ENCODE results near the gene IL12B.

The IL12B gene

GRCh38 chr5:159345336-159345735 is 15.0 kb upstream of the IL12B start:
- FAIRE-seq (no peak), DNase-seq (ENCODE audit: insufficient read length, low spot score) (no peak)
- TF ChIP-seq TAF1 (IDR thresholded peaks at IDR 0.05; ENCODE audit: low read depth, low read length) (no peak), PAX5 (IDR thresholded peaks at IDR 0.05; ENCODE audit: insufficient read depth, low read length, severe bottlenecking) (no peak), SPI1 (IDR thresholded peaks at IDR 0.05; ENCODE audit: low read depth, low read length) (no peak)

- FAIRE-seq (no peak), DNase-seq (ENCODE audit: insufficient read length, low spot score) (no peak)
- TF ChIP-seq SPI1 (IDR thresholded peaks at IDR 0.05; ENCODE audit: low read depth, low read length) = no peak
- TF ChIP-seq POLR2AphosphoS5 (IDR thresholded peaks at IDR 0.05; ENCODE audit: low read depth, low read length) = no peak
- no peak for TF ChIP-seq PAX5 (IDR thresholded peaks at IDR 0.05; ENCODE audit: insufficient read depth, low read length, severe bottlenecking)
- TF ChIP-seq POLR2A (IDR thresholded peaks at IDR 0.05; ENCODE audit: low read depth, low read length) = no peak
Observed at GRCh38 chr5:159343295-159344094, 13.2 kb upstream of the IL12B start.

GRCh38 chr5:159342840-159343239 is 12.6 kb upstream of the IL12B start:
- FAIRE-seq = no peak
- no peak for DNase-seq (ENCODE audit: insufficient read length, low spot score)
- TF ChIP-seq SPI1 (IDR thresholded peaks at IDR 0.05; ENCODE audit: low read depth, low read length) = no peak
- TF ChIP-seq POLR2AphosphoS5 (IDR thresholded peaks at IDR 0.05; ENCODE audit: low read depth, low read length) = no peak
- no peak for TF ChIP-seq PAX5 (IDR thresholded peaks at IDR 0.05; ENCODE audit: insufficient read depth, low read length, severe bottlenecking)
- TF ChIP-seq POU2F2 (IDR thresholded peaks at IDR 0.05; ENCODE audit: low read depth, low read length) = no peak
- TF ChIP-seq TAF1 (IDR thresholded peaks at IDR 0.05; ENCODE audit: low read depth, low read length) = no peak
- no peak for TF ChIP-seq POLR2A (IDR thresholded peaks at IDR 0.05; ENCODE audit: low read depth, low read length)

- DNase-seq (ENCODE audit: insufficient read length, low spot score) (no peak), FAIRE-seq (no peak)
- TF ChIP-seq POLR2AphosphoS5 (IDR thresholded peaks at IDR 0.05; ENCODE audit: low read depth, low read length) = no peak
- TF ChIP-seq TAF1 (IDR thresholded peaks at IDR 0.05; ENCODE audit: low read depth, low read length) = no peak
- no peak for TF ChIP-seq PAX5 (IDR thresholded peaks at IDR 0.05; ENCODE audit: insufficient read depth, low read length, severe bottlenecking)
- no peak for TF ChIP-seq POLR2A (IDR thresholded peaks at IDR 0.05; ENCODE audit: low read depth, low read length)
- TF ChIP-seq SPI1 (IDR thresholded peaks at IDR 0.05; ENCODE audit: low read depth, low read length) = no peak
- no peak for TF ChIP-seq POU2F2 (IDR thresholded peaks at IDR 0.05; ENCODE audit: low read depth, low read length)
Observed at GRCh38 chr5:159341906-159342310, 11.6 kb upstream of the IL12B start.

GRCh38 chr5:159341145-159341544 is 10.9 kb upstream of the IL12B start:
- DNase-seq (ENCODE audit: insufficient read length, low spot score) (no peak), FAIRE-seq (no peak)
- TF ChIP-seq POLR2A (IDR thresholded peaks at IDR 0.05; ENCODE audit: low read depth, low read length) = no peak

- TF ChIP-seq POU2F2 (IDR thresholded peaks at IDR 0.05; ENCODE audit: low read depth, low read length) (no peak), PAX5 (IDR thresholded peaks at IDR 0.05; ENCODE audit: insufficient read depth, low read length, severe bottlenecking) (no peak), POLR2AphosphoS5 (IDR thresholded peaks at IDR 0.05; ENCODE audit: low read depth, low read length) (no peak), TAF1 (IDR thresholded peaks at IDR 0.05; ENCODE audit: low read depth, low read length) (no peak), SPI1 (IDR thresholded peaks at IDR 0.05; ENCODE audit: low read depth, low read length) (no peak), POLR2A (IDR thresholded peaks at IDR 0.05; ENCODE audit: low read depth, low read length) (no peak)
- FAIRE-seq (no peak), DNase-seq (ENCODE audit: insufficient read length, low spot score) (no peak)
Observed at GRCh38 chr5:159340511-159340910, 10.2 kb upstream of the IL12B start.

GRCh38 chr5:159339460-159339859 is 9.2 kb upstream of the IL12B start:
- FAIRE-seq (no peak), DNase-seq (ENCODE audit: insufficient read length, low spot score) (no peak)
- TF ChIP-seq POLR2AphosphoS5 (IDR thresholded peaks at IDR 0.05; ENCODE audit: low read depth, low read length) = no peak
- TF ChIP-seq POU2F2 (IDR thresholded peaks at IDR 0.05; ENCODE audit: low read depth, low read length) = no peak
- no peak for TF ChIP-seq POLR2A (IDR thresholded peaks at IDR 0.05; ENCODE audit: low read depth, low read length)

GRCh38 chr5:159338118-159338517 is 7.8 kb upstream of the IL12B start:
- TF ChIP-seq POLR2A (IDR thresholded peaks at IDR 0.05; ENCODE audit: low read depth, low read length) = no peak
- TF ChIP-seq PAX5 (IDR thresholded peaks at IDR 0.05; ENCODE audit: insufficient read depth, low read length, severe bottlenecking) = no peak
- DNase-seq (ENCODE audit: insufficient read length, low spot score) = no peak
- FAIRE-seq = peak; percentile 5

- no peak for TF ChIP-seq TAF1 (IDR thresholded peaks at IDR 0.05; ENCODE audit: low read depth, low read length)
- TF ChIP-seq PAX5 (IDR thresholded peaks at IDR 0.05; ENCODE audit: insufficient read depth, low read length, severe bottlenecking) = no peak
- TF ChIP-seq SPI1 (IDR thresholded peaks at IDR 0.05; ENCODE audit: low read depth, low read length) = no peak
- no peak for TF ChIP-seq POLR2AphosphoS5 (IDR thresholded peaks at IDR 0.05; ENCODE audit: low read depth, low read length)
- TF ChIP-seq POLR2A (IDR thresholded peaks at IDR 0.05; ENCODE audit: low read depth, low read length) = no peak
- TF ChIP-seq POU2F2 (IDR thresholded peaks at IDR 0.05; ENCODE audit: low read depth, low read length) = no peak
- FAIRE-seq (no peak), DNase-seq (ENCODE audit: insufficient read length, low spot score) (no peak)
Observed at GRCh38 chr5:159337016-159337955, 7.0 kb upstream of the IL12B start.

- no peak for FAIRE-seq
- TF ChIP-seq POLR2AphosphoS5 (IDR thresholded peaks at IDR 0.05; ENCODE audit: low read depth, low read length) (no peak), POU2F2 (IDR thresholded peaks at IDR 0.05; ENCODE audit: low read depth, low read length) (no peak), SPI1 (IDR thresholded peaks at IDR 0.05; ENCODE audit: low read depth, low read length) (no peak), POLR2A (IDR thresholded peaks at IDR 0.05; ENCODE audit: low read depth, low read length) (no peak)
- no peak for DNase-seq (ENCODE audit: insufficient read length, low spot score)
Observed at GRCh38 chr5:159336586-159336985, 6.3 kb upstream of the IL12B start.

Measured in GM12891 (cell line).